Measurements from ENCODE around the gene DNAJB2. TPM values are rescaled to one million over a fixed set of nuclear protein-coding genes. Genes with fewer than 3 reads are reported as not detected.
"Not testable (repeated sequence)": the region's sequence is repeated elsewhere in the genome, so short reads cannot be mapped to it uniquely, and the experiment has no call there.

The DNAJB2 gene
- total RNA-seq, 4 donors from 2014 or later, result 58.6 to 76.5 (median 71.8) TPM

DNA sequence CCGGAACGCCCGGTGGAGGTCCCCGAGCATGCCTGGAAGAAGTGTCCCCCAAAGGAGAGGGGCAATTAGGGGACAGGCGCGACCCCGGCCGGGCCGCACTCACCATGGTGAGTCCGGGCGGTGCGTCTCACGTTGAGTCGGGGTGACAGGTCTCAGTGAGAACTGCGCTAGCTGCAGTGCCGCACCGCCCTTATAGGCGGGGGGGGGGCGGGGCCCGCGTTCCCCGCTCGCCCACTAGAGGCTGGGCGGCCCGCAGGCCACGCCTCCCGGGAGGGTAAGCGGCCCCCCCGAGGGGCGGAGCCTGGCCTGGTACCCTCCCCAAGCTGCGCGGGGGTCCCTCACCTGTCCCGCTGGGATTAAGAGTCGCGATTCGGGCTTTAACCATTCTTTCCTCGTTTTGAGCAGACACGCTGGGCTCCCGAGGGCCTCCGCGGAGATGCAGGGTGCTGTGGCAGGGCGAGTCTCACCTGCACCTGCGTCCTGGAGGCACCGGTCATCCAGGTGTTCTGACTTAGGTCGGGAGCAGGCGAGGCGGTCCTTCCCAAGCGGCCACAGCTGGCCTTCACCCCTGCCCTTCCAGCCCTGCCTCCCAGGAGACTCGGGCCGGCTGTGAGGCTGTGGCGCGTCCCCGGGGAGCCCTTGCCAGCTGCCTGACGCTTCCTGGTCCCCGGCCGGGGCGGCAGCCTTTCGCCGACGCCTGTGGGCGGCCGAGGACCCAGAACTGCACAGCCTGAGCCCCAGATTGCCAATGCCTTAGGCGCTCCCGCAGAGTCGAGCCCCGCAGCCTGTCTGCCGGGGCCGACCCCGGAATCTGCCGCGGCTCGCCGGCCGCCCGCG is 25.2 kb upstream of the DNAJB2 start, which contains the start of gene TUBA4A:
Gene TUBA4A (minus strand): TSS at position 166 of the 837 bp plus-strand sequence. CDS start 60 bp downstream, at position 106.
- ATAC-seq (peak; percentile 69 to 72), DNase-seq (peak; percentile 76 to 88)
- Histone ChIP-seq H3K4me1 (peaks cover 36 to 53% of the 10 kb centered on the region in 2 donors), H3K27me3 (no peaks in the 10 kb centered on the region), H3K4me3 (peak within 1 kb of the TSS; percentile 68 to 88 (median 76)), H3K36me3 (peaks cover 0 to 26% of the 10 kb centered on the region in 2 donors), H3K27ac (peak within 1 kb of the TSS; percentile 91 to 99 (median 96)), H3K9me3 (no peaks in the 10 kb centered on the region)
- TF ChIP-seq POLR2A (IDR thresholded peaks at IDR 0.05) (peak; percentile 98), CTCF (IDR thresholded peaks at IDR 0.05 in 4 of 5, conservative IDR thresholded peaks at IDR 0.05 in 1 of 5) (peak in 3 of 5 experiments; percentile 23 to 34 (median 30))
- in situ Hi-C loops (cut with MboI; ENCODE audit: low sequenced_read_pairs in 4 of 4), result no loop called here
- intact Hi-C loops (cut with DNase I; ENCODE audit: low total_unique reads), result loop anchor here (1.0 to 5.0 kb wide), 7 partner anchors 20 to 257 kb away; partner anchors contain the start of genes ANKZF1, ATG9A, CNPPD1 and DNAJB2

DNA sequence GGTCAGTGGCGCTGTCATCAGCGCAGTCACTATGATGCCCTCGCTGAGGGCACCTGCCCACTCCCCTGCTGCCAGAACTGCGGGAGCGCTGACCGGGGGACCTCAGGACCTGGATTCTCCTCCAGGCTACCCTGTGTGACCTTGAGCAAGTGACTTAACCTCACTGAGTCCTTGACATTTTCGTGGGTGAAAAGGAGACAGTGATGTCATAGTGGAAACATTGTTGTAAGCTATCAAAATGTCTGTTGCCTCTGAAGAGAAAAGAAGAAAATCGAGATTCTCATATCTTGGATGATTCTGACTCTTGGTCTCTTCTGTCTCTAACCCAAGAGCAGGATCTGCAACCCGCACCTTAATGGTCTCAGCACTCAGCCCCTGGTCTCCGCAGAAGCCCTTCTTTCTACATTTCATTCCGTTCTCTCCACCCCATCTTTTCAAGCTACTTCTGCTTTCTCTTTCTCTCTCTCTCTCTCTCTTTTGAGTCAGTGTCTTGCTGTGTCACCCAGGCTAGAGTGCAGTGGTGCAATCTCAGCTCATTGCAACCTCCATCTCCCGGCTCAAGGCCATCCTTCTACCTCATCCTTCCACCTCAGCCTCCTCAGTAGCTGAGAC is 24.5 kb upstream of the DNAJB2 start:
- Histone ChIP-seq H3K27ac (peak overlapping the region; percentile 91 to 99 (median 96)), H3K4me3 (peak overlapping the region; percentile 68 to 88 (median 76))
- no peak for ATAC-seq

DNA sequence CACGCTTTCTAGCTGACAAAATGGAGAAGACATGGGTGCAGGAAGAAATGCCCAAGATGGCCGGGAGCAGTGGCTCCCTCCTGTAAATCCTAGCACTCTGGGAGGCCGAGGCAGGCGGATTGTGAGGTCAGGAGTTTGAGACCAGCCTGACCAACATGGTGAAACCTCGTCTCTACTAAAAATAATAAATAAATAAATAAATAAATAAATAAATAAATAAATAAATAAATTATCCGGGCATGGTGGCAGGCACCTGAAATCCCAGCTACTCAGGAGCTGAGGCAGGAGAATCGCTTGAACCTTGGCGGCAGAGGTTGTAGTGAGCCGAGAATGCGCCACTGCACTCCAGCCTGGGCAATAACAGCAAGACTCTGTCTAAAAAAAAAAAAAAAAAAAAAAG is 20.2 kb upstream of the DNAJB2 start:
- in situ Hi-C loops (cut with MboI; ENCODE audit: low sequenced_read_pairs in 4 of 4); H3K4me1 ChIP-seq; DNase-seq; H3K9me3 ChIP-seq; ATAC-seq; H3K27ac ChIP-seq; H3K36me3 ChIP-seq; intact Hi-C loops (cut with DNase I; ENCODE audit: low total_unique reads); H3K27me3 ChIP-seq; H3K4me3 ChIP-seq: not testable (repeated sequence)

More for the DNA sequence above, 24.5 kb upstream of the DNAJB2 start:
- in situ Hi-C loops (cut with MboI; ENCODE audit: low sequenced_read_pairs in 4 of 4), result no loop called here
- DNase-seq, result no peak
- H3K27me3 ChIP-seq, result no peaks in the 10 kb centered on the region
- peaks cover 29 to 46% of the 10 kb centered on the region in 2 donors for H3K4me1 ChIP-seq
- H3K36me3 ChIP-seq, result peaks cover 0 to 19% of the 10 kb centered on the region in 2 donors
- H3K9me3 ChIP-seq, result no peaks in the 10 kb centered on the region
- TF ChIP-seq CTCF (IDR thresholded peaks at IDR 0.05 in 4 of 5, conservative IDR thresholded peaks at IDR 0.05 in 1 of 5) (no peak), POLR2A (IDR thresholded peaks at IDR 0.05) (peak in 1 of 2 donors; percentile 58)
- intact Hi-C loops (cut with DNase I; ENCODE audit: low total_unique reads), result loop anchor here (2.0 to 5.0 kb wide), 2 partner anchors 40 to 257 kb away; no protein-coding TSS in a partner anchor

DNA sequence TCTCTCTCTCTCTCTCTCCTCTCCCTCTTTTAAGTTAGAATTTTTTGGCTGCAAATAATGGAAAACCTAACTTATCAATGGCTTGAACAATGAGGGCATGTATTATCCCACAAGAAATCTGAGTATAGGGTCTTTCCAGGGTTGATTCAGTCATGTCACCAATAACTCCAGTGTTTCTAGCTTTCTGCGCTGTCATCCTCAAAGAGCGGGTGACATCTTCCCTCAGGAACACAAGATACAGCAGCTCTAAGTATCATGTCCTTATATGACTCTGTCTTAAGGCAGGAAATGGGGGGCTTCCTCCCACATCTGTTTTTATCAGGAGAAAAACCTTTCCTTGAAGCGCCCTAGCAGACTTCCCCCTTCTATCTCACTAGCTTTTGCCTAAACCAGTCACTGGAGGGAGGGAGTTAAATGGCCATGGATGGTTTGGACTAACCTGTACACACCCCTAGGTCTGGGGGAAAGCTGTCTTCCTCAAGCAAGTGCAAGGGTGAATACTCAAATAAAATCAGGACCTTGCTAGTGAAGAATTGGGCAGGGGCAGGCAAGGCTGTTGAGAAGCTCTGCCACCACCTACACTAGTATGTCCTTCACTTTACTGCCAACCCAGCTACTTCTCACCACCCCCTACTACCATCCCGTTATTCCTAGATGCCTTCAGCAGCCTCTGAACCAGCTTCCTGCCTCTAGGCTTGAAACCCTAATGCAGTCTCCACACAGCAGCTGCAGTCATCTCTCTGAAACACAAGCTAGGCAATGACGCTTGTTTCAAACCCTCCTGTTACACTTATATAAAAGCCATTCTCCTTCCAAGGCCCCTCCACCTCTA is 17.9 kb upstream of the DNAJB2 start:
- Histone ChIP-seq H3K9me3 (no peaks in the 10 kb centered on the region), H3K27me3 (no peaks in the 10 kb centered on the region), H3K4me1 (no peaks in the 10 kb centered on the region), H3K36me3 (no peaks in the 10 kb centered on the region), H3K27ac (no peak overlapping the region), H3K4me3 (no peak overlapping the region)
- intact Hi-C loops (cut with DNase I; ENCODE audit: low total_unique reads), result no loop called here
- in situ Hi-C loops (cut with MboI; ENCODE audit: low sequenced_read_pairs in 4 of 4), result no loop called here
- DNase-seq (no peak), ATAC-seq (no peak)
- TF ChIP-seq CTCF (IDR thresholded peaks at IDR 0.05 in 4 of 5, conservative IDR thresholded peaks at IDR 0.05 in 1 of 5), result no peak
